HepG2 (cell line): ENCODE results near the gene FAM170B.

Source experiments
- EP300 ChIP-seq, 3 experiments: sonication (generic) in 1 of 3; formaldehyde crosslinking in 1 of 3; IDR thresholded peaks; 2 replicates each; pipeline versions ENCODE4 v1.5.1 to v1.6.1; 2011 to 2020; ENCODE audit warnings: low read depth in 2 of 3, low read length in 2 of 3, borderline replicate concordance in 1 of 3, improper control_type of control experiment in 1 of 3, mild to moderate bottlenecking in 1 of 3, missing genetic modification reagents in 1 of 3, moderate library complexity in 1 of 3
- HNRNPLL ChIP-seq: fragments of 200-400 bp; formaldehyde crosslinking; IDR thresholded peaks from 2 replicates; pipeline ENCODE4 v1.6.1; 2017; ENCODE audit warnings: mild to moderate bottlenecking, low read depth, low read length; ENCODE audit not compliant: poor library complexity, severe bottlenecking
- JUN ChIP-seq: sonication (generic); formaldehyde crosslinking; IDR thresholded peaks from 2 replicates; pipeline ENCODE4 v1.4.0; 2020; ENCODE audit warnings: mild to moderate bottlenecking, missing genetic modification reagents
- MIER2 ChIP-seq: IDR thresholded peaks from 2 replicates; pipeline ENCODE4 v1.6.1; 2016; ENCODE audit warnings: missing biosample characterization, missing genetic modification reagents
- RCOR2 ChIP-seq: IDR thresholded peaks from 2 replicates; pipeline ENCODE4 v1.6.1; 2016; ENCODE audit warnings: missing biosample characterization, missing genetic modification reagents
- SALL2 ChIP-seq: sonication (generic); formaldehyde crosslinking; IDR thresholded peaks from 2 replicates; pipeline ENCODE4 v1.8.1; 2023; ENCODE audit warnings: mild to moderate bottlenecking, missing genetic modification reagents, inconsistent platforms
- TAF1 ChIP-seq: sonication (generic); formaldehyde crosslinking; IDR thresholded peaks from 2 replicates; pipeline ENCODE4 v1.4.0; 2020; ENCODE audit warnings: missing genetic modification reagents
- TGIF2 ChIP-seq: IDR thresholded peaks from 2 replicates; pipeline ENCODE4 v1.6.1; 2016; ENCODE audit warnings: control low read depth, missing compliant biosample characterization
- ZNF446 ChIP-seq: sonication (generic); formaldehyde crosslinking; IDR thresholded peaks from 2 replicates; pipeline ENCODE4 v1.5.0; 2020; ENCODE audit warnings: mild to moderate bottlenecking, missing genetic modification reagents
- ZNF878 ChIP-seq: sonication (generic); formaldehyde crosslinking; IDR thresholded peaks from 2 replicates; pipeline ENCODE4 v1.8.1; 2023; ENCODE audit warnings: mild to moderate bottlenecking, missing genetic modification reagents, moderate library complexity
- TF ChIP-seq, protein P1 (sequence below): sonication (generic); formaldehyde crosslinking; IDR thresholded peaks from 2 replicates; pipeline ENCODE4 v1.4.0; 2020; ENCODE audit warnings: missing genetic modification reagents
- TF ChIP-seq, protein P2 (sequence below): sonication (generic); formaldehyde crosslinking; IDR thresholded peaks from 2 replicates; pipeline ENCODE4 v1.5.0; 2020; ENCODE audit warnings: mild to moderate bottlenecking, missing genetic modification reagents, borderline replicate concordance
- TF ChIP-seq, protein P3 (sequence below): sonication (generic); formaldehyde crosslinking; IDR thresholded peaks from 2 replicates; pipeline ENCODE4 v1.5.0; 2020; ENCODE audit warnings: mild to moderate bottlenecking, missing genetic modification reagents, moderate library complexity
- TF ChIP-seq, protein P4 (sequence below): sonication (generic); formaldehyde crosslinking; IDR thresholded peaks from 2 replicates; pipeline ENCODE4 v1.9.0; 2021; ENCODE audit warnings: mild to moderate bottlenecking, missing genetic modification reagents

DNA sequence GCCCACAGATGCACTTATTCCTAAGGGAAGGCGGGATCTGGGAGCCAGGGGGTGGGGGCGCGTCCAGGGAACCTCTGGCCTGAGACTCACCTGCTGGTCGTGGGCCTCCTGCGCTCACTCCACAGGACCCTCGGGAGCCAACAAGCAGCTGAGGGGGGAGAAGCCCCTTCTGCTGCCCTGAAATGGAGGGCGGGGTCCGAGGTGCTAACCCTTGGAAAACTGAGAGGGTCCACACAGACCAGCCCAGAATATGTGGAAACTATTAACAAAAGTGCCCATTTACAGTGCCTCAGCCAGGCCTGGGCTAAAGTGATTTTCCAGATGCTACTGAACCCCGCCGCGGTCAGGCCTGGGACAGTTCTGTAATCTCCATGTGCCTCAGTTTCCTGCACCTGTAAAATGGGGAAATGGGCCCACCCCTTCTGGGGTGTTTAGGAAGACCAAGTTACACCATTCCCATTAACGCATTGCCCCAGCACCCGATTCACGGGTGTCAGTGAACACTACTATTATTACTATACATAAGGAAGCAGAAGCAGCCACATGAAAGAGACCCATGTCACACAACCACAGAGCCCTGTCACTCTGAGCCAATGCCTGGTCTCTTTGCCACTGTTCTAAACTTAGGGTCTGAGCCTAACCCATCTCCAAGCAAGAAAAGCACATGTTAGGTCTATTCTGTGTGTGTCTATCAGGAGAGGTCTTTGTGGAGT, 17.9 kb downstream of the FAM170B start:
- TF ChIP-seq RCOR2 (CRISPR knock-in tag) (no peak), SALL2 (no peak), TGIF2 (CRISPR knock-in tag) (no peak), HNRNPLL (no peak), ZNF878 (CRISPR knock-in tag) (no peak), TAF1 (CRISPR knock-in tag) (no peak), JUN (no peak), EP300 (IDR thresholded peaks at IDR 0.05; ENCODE audit: low read depth in 2 of 2, low read length in 2 of 2) (no peak), EP300 (CRISPR knock-in tag; IDR thresholded peaks at IDR 0.05; ENCODE audit: borderline replicate concordance) (no peak), MIER2 (CRISPR knock-in tag) (no peak), ZNF446 (no peak)
- TF ChIP-seq, protein P1, sequence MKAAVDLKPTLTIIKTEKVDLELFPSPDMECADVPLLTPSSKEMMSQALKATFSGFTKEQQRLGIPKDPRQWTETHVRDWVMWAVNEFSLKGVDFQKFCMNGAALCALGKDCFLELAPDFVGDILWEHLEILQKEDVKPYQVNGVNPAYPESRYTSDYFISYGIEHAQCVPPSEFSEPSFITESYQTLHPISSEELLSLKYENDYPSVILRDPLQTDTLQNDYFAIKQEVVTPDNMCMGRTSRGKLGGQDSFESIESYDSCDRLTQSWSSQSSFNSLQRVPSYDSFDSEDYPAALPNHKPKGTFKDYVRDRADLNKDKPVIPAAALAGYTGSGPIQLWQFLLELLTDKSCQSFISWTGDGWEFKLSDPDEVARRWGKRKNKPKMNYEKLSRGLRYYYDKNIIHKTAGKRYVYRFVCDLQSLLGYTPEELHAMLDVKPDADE = no peak
- TF ChIP-seq, protein P2, sequence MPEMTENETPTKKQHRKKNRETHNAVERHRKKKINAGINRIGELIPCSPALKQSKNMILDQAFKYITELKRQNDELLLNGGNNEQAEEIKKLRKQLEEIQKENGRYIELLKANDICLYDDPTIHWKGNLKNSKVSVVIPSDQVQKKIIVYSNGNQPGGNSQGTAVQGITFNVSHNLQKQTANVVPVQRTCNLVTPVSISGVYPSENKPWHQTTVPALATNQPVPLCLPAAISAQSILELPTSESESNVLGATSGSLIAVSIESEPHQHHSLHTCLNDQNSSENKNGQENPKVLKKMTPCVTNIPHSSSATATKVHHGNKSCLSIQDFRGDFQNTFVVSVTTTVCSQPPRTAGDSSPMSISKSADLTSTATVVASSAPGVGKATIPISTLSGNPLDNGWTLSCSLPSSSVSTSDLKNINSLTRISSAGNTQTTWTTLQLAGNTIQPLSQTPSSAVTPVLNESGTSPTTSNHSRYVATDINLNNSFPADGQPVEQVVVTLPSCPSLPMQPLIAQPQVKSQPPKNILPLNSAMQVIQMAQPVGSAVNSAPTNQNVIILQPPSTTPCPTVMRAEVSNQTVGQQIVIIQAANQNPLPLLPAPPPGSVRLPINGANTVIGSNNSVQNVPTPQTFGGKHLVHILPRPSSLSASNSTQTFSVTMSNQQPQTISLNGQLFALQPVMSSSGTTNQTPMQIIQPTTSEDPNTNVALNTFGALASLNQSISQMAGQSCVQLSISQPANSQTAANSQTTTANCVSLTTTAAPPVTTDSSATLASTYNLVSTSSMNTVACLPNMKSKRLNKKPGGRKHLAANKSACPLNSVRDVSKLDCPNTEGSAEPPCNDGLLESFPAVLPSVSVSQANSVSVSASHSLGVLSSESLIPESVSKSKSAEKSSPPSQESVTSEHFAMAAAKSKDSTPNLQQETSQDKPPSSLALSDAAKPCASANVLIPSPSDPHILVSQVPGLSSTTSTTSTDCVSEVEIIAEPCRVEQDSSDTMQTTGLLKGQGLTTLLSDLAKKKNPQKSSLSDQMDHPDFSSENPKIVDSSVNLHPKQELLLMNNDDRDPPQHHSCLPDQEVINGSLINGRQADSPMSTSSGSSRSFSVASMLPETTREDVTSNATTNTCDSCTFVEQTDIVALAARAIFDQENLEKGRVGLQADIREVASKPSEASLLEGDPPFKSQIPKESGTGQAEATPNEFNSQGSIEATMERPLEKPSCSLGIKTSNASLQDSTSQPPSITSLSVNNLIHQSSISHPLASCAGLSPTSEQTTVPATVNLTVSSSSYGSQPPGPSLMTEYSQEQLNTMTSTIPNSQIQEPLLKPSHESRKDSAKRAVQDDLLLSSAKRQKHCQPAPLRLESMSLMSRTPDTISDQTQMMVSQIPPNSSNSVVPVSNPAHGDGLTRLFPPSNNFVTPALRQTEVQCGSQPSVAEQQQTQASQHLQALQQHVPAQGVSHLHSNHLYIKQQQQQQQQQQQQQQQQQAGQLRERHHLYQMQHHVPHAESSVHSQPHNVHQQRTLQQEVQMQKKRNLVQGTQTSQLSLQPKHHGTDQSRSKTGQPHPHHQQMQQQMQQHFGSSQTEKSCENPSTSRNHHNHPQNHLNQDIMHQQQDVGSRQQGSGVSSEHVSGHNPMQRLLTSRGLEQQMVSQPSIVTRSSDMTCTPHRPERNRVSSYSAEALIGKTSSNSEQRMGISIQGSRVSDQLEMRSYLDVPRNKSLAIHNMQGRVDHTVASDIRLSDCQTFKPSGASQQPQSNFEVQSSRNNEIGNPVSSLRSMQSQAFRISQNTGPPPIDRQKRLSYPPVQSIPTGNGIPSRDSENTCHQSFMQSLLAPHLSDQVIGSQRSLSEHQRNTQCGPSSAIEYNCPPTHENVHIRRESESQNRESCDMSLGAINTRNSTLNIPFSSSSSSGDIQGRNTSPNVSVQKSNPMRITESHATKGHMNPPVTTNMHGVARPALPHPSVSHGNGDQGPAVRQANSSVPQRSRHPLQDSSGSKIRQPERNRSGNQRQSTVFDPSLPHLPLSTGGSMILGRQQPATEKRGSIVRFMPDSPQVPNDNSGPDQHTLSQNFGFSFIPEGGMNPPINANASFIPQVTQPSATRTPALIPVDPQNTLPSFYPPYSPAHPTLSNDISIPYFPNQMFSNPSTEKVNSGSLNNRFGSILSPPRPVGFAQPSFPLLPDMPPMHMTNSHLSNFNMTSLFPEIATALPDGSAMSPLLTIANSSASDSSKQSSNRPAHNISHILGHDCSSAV (CRISPR knock-in tag) = no peak
- TF ChIP-seq, protein P3, sequence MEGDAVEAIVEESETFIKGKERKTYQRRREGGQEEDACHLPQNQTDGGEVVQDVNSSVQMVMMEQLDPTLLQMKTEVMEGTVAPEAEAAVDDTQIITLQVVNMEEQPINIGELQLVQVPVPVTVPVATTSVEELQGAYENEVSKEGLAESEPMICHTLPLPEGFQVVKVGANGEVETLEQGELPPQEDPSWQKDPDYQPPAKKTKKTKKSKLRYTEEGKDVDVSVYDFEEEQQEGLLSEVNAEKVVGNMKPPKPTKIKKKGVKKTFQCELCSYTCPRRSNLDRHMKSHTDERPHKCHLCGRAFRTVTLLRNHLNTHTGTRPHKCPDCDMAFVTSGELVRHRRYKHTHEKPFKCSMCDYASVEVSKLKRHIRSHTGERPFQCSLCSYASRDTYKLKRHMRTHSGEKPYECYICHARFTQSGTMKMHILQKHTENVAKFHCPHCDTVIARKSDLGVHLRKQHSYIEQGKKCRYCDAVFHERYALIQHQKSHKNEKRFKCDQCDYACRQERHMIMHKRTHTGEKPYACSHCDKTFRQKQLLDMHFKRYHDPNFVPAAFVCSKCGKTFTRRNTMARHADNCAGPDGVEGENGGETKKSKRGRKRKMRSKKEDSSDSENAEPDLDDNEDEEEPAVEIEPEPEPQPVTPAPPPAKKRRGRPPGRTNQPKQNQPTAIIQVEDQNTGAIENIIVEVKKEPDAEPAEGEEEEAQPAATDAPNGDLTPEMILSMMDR = no peak
- TF ChIP-seq, protein P4, sequence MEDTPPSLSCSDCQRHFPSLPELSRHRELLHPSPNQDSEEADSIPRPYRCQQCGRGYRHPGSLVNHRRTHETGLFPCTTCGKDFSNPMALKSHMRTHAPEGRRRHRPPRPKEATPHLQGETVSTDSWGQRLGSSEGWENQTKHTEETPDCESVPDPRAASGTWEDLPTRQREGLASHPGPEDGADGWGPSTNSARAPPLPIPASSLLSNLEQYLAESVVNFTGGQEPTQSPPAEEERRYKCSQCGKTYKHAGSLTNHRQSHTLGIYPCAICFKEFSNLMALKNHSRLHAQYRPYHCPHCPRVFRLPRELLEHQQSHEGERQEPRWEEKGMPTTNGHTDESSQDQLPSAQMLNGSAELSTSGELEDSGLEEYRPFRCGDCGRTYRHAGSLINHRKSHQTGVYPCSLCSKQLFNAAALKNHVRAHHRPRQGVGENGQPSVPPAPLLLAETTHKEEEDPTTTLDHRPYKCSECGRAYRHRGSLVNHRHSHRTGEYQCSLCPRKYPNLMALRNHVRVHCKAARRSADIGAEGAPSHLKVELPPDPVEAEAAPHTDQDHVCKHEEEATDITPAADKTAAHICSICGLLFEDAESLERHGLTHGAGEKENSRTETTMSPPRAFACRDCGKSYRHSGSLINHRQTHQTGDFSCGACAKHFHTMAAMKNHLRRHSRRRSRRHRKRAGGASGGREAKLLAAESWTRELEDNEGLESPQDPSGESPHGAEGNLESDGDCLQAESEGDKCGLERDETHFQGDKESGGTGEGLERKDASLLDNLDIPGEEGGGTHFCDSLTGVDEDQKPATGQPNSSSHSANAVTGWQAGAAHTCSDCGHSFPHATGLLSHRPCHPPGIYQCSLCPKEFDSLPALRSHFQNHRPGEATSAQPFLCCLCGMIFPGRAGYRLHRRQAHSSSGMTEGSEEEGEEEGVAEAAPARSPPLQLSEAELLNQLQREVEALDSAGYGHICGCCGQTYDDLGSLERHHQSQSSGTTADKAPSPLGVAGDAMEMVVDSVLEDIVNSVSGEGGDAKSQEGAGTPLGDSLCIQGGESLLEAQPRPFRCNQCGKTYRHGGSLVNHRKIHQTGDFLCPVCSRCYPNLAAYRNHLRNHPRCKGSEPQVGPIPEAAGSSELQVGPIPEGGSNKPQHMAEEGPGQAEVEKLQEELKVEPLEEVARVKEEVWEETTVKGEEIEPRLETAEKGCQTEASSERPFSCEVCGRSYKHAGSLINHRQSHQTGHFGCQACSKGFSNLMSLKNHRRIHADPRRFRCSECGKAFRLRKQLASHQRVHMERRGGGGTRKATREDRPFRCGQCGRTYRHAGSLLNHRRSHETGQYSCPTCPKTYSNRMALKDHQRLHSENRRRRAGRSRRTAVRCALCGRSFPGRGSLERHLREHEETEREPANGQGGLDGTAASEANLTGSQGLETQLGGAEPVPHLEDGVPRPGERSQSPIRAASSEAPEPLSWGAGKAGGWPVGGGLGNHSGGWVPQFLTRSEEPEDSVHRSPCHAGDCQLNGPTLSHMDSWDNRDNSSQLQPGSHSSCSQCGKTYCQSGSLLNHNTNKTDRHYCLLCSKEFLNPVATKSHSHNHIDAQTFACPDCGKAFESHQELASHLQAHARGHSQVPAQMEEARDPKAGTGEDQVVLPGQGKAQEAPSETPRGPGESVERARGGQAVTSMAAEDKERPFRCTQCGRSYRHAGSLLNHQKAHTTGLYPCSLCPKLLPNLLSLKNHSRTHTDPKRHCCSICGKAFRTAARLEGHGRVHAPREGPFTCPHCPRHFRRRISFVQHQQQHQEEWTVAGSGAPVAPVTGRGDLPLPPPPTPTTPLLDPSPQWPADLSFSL = no peak
